ENCODE results near the gene HDAC2. TPM values are rescaled to one million over a fixed set of nuclear protein-coding genes. Genes with fewer than 3 reads are reported as not detected.
"Not testable (repeated sequence)": the region's sequence is repeated elsewhere in the genome, so short reads cannot be mapped to it uniquely, and the experiment has no call there.

HDAC2 gene
- polyA plus RNA-seq, 3 donors = 29.6 to 67.7 (median 54.6) TPM

- H4K20me1 ChIP-seq (ENCODE audit: insufficient read depth, low read length) = no peaks in the 10 kb centered on the region
- peak overlapping the region in 2 of 7 donors; percentile 13 for H3K27ac Mint-ChIP-seq
- H3K79me2 ChIP-seq (ENCODE audit: insufficient read depth, low read length) = no peaks in the 10 kb centered on the region
- no peak for DNase-seq
- peaks cover 0 to 1% (median 0%) of the 10 kb centered on the region in 7 donors for H3K9me3 Mint-ChIP-seq
- no peak overlapping the region for H3K9ac ChIP-seq (ENCODE audit: insufficient read depth, low read length, poor library complexity, severe bottlenecking)
- peak overlapping the region; percentile 56 for H2AFZ ChIP-seq (ENCODE audit: insufficient read depth, low read depth, low read length, poor library complexity, severe bottlenecking)
- no peaks in the 10 kb centered on the region for H3K36me3 ChIP-seq (replicated peaks in 1 of 2; ENCODE audit: control insufficient read depth in 1 of 2, insufficient read depth in 2 of 2, low read length in 2 of 2)
- H3K27me3 Mint-ChIP-seq (ENCODE audit: low read depth in 3 of 3) = no peaks in the 10 kb centered on the region
- peaks cover 5% of the 10 kb centered on the region for H3K4me1 Mint-ChIP-seq
- H3K4me3 ChIP-seq (replicated peaks in 1 of 3; ENCODE audit: low read depth in 2 of 3, low read length in 3 of 3) = no peak overlapping the region
- H3K4me3 Mint-ChIP-seq = no peak overlapping the region
- intact Hi-C loops (cut with micrococcal nuclease) = no loop called here
- H3K9me3 ChIP-seq (replicated peaks in 1 of 2; ENCODE audit: control insufficient read depth in 1 of 2, insufficient read depth in 1 of 2, low read length in 2 of 2) = no peaks in the 10 kb centered on the region
- H3K27ac ChIP-seq (ENCODE audit: low read depth in 1 of 2, low read length in 2 of 2) = no peak overlapping the region
- TF ChIP-seq CTCF (IDR thresholded peaks at IDR 0.05) = no peak
- H3K36me3 Mint-ChIP-seq = no peaks in the 10 kb centered on the region
- WGBS (ENCODE audit: insufficient coverage) = 0% methylated on average over 2 of the region's 3 CpGs
- no peaks in the 10 kb centered on the region for H3K4me1 ChIP-seq (ENCODE audit: control insufficient read depth in 1 of 2, insufficient read depth in 2 of 2, low read length in 2 of 2)
- H3K4me2 ChIP-seq (replicated peaks; ENCODE audit: extremely low read depth, low read length, poor library complexity, severe bottlenecking) = no peak overlapping the region
- no peaks in the 10 kb centered on the region for H3K27me3 ChIP-seq (ENCODE audit: control insufficient read depth in 2 of 2, insufficient read depth in 2 of 2, low read length in 2 of 2)
Measured at GRCh38 chr6:113920663-113921267, 50.2 kb downstream of the HDAC2 start.

GRCh38 chr6:113910285-113910684 lies 60.7 kb downstream of the HDAC2 start:
- DNase-seq; H3K27me3 ChIP-seq (ENCODE audit: control insufficient read depth in 2 of 2, insufficient read depth in 2 of 2, low read length in 2 of 2); H3K9me3 Mint-ChIP-seq; H3K36me3 Mint-ChIP-seq; H3K27ac Mint-ChIP-seq; intact Hi-C loops (cut with micrococcal nuclease); H2AFZ ChIP-seq (ENCODE audit: insufficient read depth, low read depth, low read length, poor library complexity, severe bottlenecking); H3K4me3 Mint-ChIP-seq; H3K4me1 Mint-ChIP-seq; H4K20me1 ChIP-seq (ENCODE audit: insufficient read depth, low read length); H3K36me3 ChIP-seq (replicated peaks in 1 of 2; ENCODE audit: control insufficient read depth in 1 of 2, insufficient read depth in 2 of 2, low read length in 2 of 2); H3K4me2 ChIP-seq (replicated peaks; ENCODE audit: extremely low read depth, low read length, poor library complexity, severe bottlenecking); H3K4me3 ChIP-seq (replicated peaks in 1 of 3; ENCODE audit: low read depth in 2 of 3, low read length in 3 of 3); H3K79me2 ChIP-seq (ENCODE audit: insufficient read depth, low read length); H3K27me3 Mint-ChIP-seq (ENCODE audit: low read depth in 3 of 3); H3K9me3 ChIP-seq (replicated peaks in 1 of 2; ENCODE audit: control insufficient read depth in 1 of 2, insufficient read depth in 1 of 2, low read length in 2 of 2); H3K4me1 ChIP-seq (ENCODE audit: control insufficient read depth in 1 of 2, insufficient read depth in 2 of 2, low read length in 2 of 2); H3K9ac ChIP-seq (ENCODE audit: insufficient read depth, low read length, poor library complexity, severe bottlenecking); H3K27ac ChIP-seq (ENCODE audit: low read depth in 1 of 2, low read length in 2 of 2): not testable (repeated sequence)
- 93% methylated on average over 1 of the region's 1 CpG for WGBS (ENCODE audit: insufficient coverage)
